GM13976 (cell line): ENCODE results near the gene PATJ.

Source experiments
- DNase-seq: peaks from one replicate; pipeline ENCODE4 v3.0.0; 2012; ENCODE audit warnings: low spot score
- in situ Hi-C: fragments of 300-500 bp; cut with MboI; formaldehyde crosslinking; loops from one replicate; pipeline ENCODE4 v1.12.0; 2022; ENCODE audit warnings: low sequenced_read_pairs, mixed read lengths, inconsistent platforms; ENCODE audit not compliant: unreplicated experiment
- TF ChIP-seq, protein P1 (sequence below): IDR thresholded peaks from 2 replicates; pipeline ENCODE4 v1.5.1; 2012; ENCODE audit warnings: borderline replicate concordance, mild to moderate bottlenecking; ENCODE audit not compliant: insufficient read depth; ENCODE audit errors: extremely low read depth, missing control alignments, control extremely low read depth

The PATJ gene

DNA sequence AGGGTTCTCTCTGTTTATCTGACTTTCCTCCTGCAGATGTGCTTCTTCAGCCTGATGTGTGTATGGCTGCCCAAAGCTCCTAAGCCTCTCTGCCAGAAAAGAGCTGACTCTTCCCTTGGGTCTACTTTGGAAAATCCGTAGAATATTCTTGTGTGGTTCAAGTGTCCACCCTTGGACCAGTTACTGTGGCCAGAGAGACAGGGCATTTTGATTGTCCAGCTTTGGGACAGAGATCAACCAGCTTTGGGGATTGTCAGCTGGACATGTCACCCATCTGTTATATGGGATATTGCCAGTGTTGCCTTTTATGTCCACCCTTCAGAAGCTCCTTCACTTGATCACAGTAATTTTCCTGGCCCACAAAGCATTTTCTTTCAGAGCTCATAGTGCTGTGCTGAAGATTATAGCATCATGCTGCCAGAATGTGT is 326.1 kb downstream of the PATJ start:
- DNase-seq, result no peak
- in situ Hi-C loops, result no loop called here
- TF ChIP-seq, protein P1, sequence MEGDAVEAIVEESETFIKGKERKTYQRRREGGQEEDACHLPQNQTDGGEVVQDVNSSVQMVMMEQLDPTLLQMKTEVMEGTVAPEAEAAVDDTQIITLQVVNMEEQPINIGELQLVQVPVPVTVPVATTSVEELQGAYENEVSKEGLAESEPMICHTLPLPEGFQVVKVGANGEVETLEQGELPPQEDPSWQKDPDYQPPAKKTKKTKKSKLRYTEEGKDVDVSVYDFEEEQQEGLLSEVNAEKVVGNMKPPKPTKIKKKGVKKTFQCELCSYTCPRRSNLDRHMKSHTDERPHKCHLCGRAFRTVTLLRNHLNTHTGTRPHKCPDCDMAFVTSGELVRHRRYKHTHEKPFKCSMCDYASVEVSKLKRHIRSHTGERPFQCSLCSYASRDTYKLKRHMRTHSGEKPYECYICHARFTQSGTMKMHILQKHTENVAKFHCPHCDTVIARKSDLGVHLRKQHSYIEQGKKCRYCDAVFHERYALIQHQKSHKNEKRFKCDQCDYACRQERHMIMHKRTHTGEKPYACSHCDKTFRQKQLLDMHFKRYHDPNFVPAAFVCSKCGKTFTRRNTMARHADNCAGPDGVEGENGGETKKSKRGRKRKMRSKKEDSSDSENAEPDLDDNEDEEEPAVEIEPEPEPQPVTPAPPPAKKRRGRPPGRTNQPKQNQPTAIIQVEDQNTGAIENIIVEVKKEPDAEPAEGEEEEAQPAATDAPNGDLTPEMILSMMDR, result no peak

DNA sequence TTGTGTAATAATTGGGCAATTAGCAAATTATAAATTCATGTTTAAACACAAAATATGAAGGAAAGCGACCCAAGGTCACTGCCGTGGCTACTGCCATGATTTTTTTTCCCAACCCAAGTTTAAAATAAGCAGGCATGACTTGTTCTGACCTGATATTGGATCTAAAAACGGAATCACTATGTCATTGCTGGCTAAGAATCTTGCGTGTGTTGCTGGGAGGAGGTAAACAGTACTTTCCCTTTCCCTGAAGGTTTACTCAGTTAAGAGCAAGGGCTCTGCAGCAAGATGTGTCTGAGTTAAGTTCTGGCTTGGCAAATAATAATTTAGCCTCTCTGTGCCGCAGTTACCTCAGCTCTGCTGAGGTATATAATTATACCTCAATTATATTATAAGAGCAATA is 326.7 kb downstream of the PATJ start:
- in situ Hi-C loops, result no loop called here
- DNase-seq, result no peak
- TF ChIP-seq, protein P1, result no peak

DNA sequence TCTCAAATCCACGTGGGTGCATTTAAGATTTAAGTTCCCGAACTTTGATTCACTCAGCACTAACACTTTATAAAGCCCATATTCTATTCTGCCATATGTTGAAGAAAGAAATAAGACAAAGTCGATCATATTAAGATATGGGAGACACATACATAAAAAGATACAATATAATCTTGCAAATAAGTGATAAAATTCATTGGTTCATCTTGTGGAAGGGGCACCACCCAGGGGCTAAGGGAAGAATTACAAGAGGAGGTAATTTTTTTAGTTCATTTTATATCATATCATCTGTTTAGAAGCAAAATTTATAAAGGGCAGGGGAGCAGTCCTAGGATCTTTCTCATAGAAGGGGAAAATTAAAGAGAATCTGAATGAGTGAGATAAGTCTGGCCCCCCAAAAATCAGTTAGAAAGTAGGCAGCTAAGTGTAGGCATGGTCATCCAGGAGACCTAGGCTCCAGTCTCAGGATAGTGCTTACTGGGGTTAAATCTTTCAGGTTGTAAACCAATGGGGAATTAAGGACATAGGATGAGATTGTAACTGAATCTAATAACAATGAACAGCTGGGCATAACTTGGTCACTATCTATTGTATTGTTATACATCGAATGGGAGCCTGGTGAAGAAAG is 328.2 kb downstream of the PATJ start:
- in situ Hi-C loops, result no loop called here
- no peak for DNase-seq
- TF ChIP-seq, protein P1, result peak; percentile 3

DNA sequence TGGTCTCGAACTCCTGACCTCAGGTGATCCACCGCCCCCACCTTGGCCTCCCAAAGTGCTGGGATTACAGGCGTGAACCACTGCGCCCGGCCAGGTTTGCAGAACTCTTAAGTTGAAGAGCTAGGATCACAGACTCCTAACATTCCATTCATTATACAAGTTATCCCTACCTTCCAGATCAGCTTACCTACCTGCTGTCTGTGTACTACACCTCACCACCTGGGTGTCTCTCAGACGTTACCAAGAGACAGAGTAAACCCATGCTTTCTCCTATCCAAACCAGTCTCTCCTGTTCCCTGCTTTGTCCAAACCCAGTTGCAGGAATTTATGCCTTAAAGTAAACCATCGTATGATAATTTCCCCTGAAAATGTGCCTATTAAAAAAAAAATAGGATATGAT is 329.4 kb downstream of the PATJ start:
- no peak for DNase-seq
- in situ Hi-C loops, result no loop called here

DNA sequence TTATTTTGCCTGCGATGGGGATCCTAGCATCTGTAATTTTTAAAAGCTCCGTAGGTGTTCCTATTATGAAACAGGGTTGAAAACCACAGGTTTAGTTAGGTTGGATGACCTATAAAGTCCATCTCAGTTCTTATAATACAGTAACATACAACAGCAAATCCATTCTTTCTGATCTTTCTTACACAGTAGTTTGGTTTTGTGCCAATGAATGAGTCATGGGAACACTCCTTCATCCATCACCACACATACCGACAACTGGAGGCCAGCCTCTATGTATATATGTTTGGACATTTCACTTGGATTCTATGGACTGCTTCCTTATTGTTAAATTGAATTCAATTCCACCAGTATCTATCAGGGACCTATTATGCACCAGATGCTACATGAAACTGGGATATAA is 334.0 kb downstream of the PATJ start:
- in situ Hi-C loops, result no loop called here
- DNase-seq, result no peak
- TF ChIP-seq, protein P1, result no peak

More for the DNA sequence above, 329.4 kb downstream of the PATJ start:
- TF ChIP-seq, protein P1, result no peak

DNA sequence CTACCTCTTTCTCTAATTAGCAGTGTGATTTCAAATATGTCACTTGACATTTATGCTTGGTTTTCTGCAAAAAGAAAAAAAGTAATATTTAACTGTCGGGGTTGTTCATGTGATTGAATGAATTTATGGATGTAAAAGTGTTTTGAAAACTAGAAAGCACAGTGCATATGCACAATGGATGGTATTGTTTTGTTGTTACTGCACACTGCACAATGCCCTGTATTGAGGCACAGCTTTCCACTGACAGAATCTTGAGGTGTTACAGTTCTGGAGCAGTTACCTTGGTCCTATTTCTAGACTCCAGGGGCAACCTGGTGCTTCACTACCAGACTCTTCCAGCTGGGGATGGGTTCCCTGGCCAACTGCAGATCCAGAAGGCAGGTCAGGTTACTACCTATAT is 335.5 kb downstream of the PATJ start:
- no peak for DNase-seq
- in situ Hi-C loops, result no loop called here
- TF ChIP-seq, protein P1, result no peak
